CD14-positive monocyte (primary cell): ENCODE data around the gene MORN4. TPM values are rescaled to one million over a fixed set of nuclear protein-coding genes. Genes with fewer than 3 reads are reported as not detected.

ENCODE experiments used
- DNase-seq, 3 donors: peaks; one replicate each; pipeline ENCODE4 v3.0.0-alpha.2; 2011 to 2022
- H2AFZ ChIP-seq: 2 replicates; pipeline ENCODE4 v1.6.0; 2012; ENCODE audit warnings: mild to moderate bottlenecking, low read depth, low read length, inconsistent platforms; ENCODE audit not compliant: insufficient read depth, poor library complexity, severe bottlenecking
- H3K27ac ChIP-seq, 2 donors: 1 replicate in 1 of 2; 2 replicates in 1 of 2; pipeline ENCODE4 v1.5.1; 2012 to 2013; ENCODE audit warnings: low read length in 2 of 2, control low read depth in 1 of 2, inconsistent platforms in 1 of 2, low read depth in 1 of 2, mild to moderate bottlenecking in 1 of 2
- H3K27me3 ChIP-seq, 2 donors: one replicate each; pipeline versions ENCODE4 v1.6.0 to v1.6.1; 2011 to 2013; ENCODE audit warnings: low read length in 2 of 2; ENCODE audit not compliant: control insufficient read depth in 2 of 2, insufficient read depth in 2 of 2
- H3K36me3 ChIP-seq, 2 donors: replicated peaks in 1 of 2; 1 replicate in 1 of 2; 2 replicates in 1 of 2; pipeline versions ENCODE4 v1.5.1 to v1.6.1; 2012 to 2013; ENCODE audit warnings: low read length in 2 of 2, control low read depth in 1 of 2, inconsistent platforms in 1 of 2, mild to moderate bottlenecking in 1 of 2; ENCODE audit not compliant: insufficient read depth in 2 of 2, control insufficient read depth in 1 of 2
- H3K4me1 ChIP-seq, 2 donors: 1 replicate in 1 of 2; 2 replicates in 1 of 2; pipeline versions ENCODE4 v1.5.1 to v1.6.1; 2012 to 2013; ENCODE audit warnings: low read length in 2 of 2, control low read depth in 1 of 2, inconsistent platforms in 1 of 2, mild to moderate bottlenecking in 1 of 2, moderate library complexity in 1 of 2; ENCODE audit not compliant: insufficient read depth in 2 of 2, control insufficient read depth in 1 of 2
- H3K4me2 ChIP-seq: replicated peaks from 2 replicates; pipeline ENCODE3; 2012; ENCODE audit warnings: low read length, moderate library complexity, mild to moderate bottlenecking; ENCODE audit not compliant: poor library complexity, severe bottlenecking; ENCODE audit errors: extremely low read depth
- H3K4me3 ChIP-seq, 3 experiments: fragments of 200-600 bp in 1 of 3; sonication (generic) in 1 of 3; replicated peaks in 1 of 3; 1 replicate in 2 of 3; 2 replicates in 1 of 3; pipeline ENCODE4 v1.5.1; 2011 to 2013; ENCODE audit warnings: low read length in 3 of 3, mild to moderate bottlenecking in 3 of 3, control low read depth in 2 of 3, low read depth in 2 of 3, inconsistent platforms in 1 of 3, moderate library complexity in 1 of 3
- H3K79me2 ChIP-seq: 2 replicates; pipeline ENCODE4 v1.6.0; 2012; ENCODE audit warnings: mild to moderate bottlenecking, control low read depth, inconsistent platforms, low read length, moderate library complexity; ENCODE audit not compliant: insufficient read depth
- H3K9ac ChIP-seq: 2 replicates; pipeline ENCODE4 v1.6.0; 2017; ENCODE audit warnings: low read length, mild to moderate bottlenecking; ENCODE audit not compliant: insufficient read depth, poor library complexity, severe bottlenecking
- H3K9me3 ChIP-seq, 2 donors: replicated peaks in 1 of 2; 1 replicate in 1 of 2; 2 replicates in 1 of 2; pipeline versions ENCODE4 v1.5.1 to v1.6.1; 2012 to 2013; ENCODE audit warnings: low read length in 2 of 2, control low read depth in 1 of 2; ENCODE audit not compliant: control insufficient read depth in 1 of 2, insufficient read depth in 1 of 2
- H4K20me1 ChIP-seq: 2 replicates; pipeline ENCODE4 v1.6.0; 2012; ENCODE audit warnings: mild to moderate bottlenecking, low read length, control low read depth, moderate library complexity; ENCODE audit not compliant: insufficient read depth
- H3K27ac Mint-ChIP-seq, 7 donors: one replicate each; pipeline ENCODE4 v1.8.0; 2020; ENCODE audit warnings: mild to moderate bottlenecking in 7 of 7, mixed read lengths in 7 of 7, moderate library complexity in 6 of 7, inconsistent platforms in 2 of 7
- H3K27me3 Mint-ChIP-seq, 3 donors: one replicate each; pipeline ENCODE4 v1.8.0; 2021 to 2022; ENCODE audit warnings: low read depth in 3 of 3, mild to moderate bottlenecking in 3 of 3, mixed read lengths in 3 of 3, moderate library complexity in 3 of 3, inconsistent platforms in 1 of 3
- H3K36me3 Mint-ChIP-seq, 2 donors: one replicate each; pipeline ENCODE4 v1.8.0; 2020; ENCODE audit warnings: mixed read lengths in 2 of 2, inconsistent platforms in 1 of 2, mild to moderate bottlenecking in 1 of 2
- H3K4me1 Mint-ChIP-seq: one replicate; pipeline ENCODE4 v1.8.0; 2020; ENCODE audit warnings: mild to moderate bottlenecking, mixed read lengths
- H3K4me3 Mint-ChIP-seq, 2 donors: one replicate each; pipeline ENCODE4 v1.8.0; 2020; ENCODE audit warnings: mild to moderate bottlenecking in 2 of 2, mixed read lengths in 2 of 2, moderate library complexity in 1 of 2
- H3K9me3 Mint-ChIP-seq, 7 donors: one replicate each; pipeline ENCODE4 v1.8.0; 2020 to 2022; ENCODE audit warnings: mixed read lengths in 7 of 7, mild to moderate bottlenecking in 6 of 7, moderate library complexity in 6 of 7, inconsistent platforms in 2 of 7
- WGBS: methylation state at CpG from one replicate; pipeline ENCODE4 v1.1.5; 2013; ENCODE audit warnings: missing lambda C conversion rate; ENCODE audit not compliant: insufficient coverage; 5-methylcytosine and 5-hydroxymethylcytosine counted together
- intact Hi-C, 2 donors: fragments of 100-400 bp; cut with micrococcal nuclease; formaldehyde crosslinking; loops; one replicate each; pipeline versions ENCODE4 v1.15.0 to v1.15.1; 2023
- polyA plus RNA-seq, 3 donors: library from polyadenylated mRNA; depleted of rRNA in 1 of 3; unstranded in 2 of 3; stranded (reverse) in 1 of 3; fragments of 300-500 nt in 2 of 3; fragments of >200 nt in 1 of 3; fragmentation: Illumina TruSeq in 2 of 3; gene quantifications; 1 replicate in 2 of 3; 2 replicates in 1 of 3; pipeline ENCODE4 v1.2.3, GENCODE V29; 2012 to 2021
- TF ChIP-seq, protein P1 (sequence below): fragments of 200-600 bp; IDR thresholded peaks from one replicate; pipeline ENCODE4 v1.8.0; 2022; ENCODE audit warnings: antibody characterized with exemption, mild to moderate bottlenecking

The MORN4 gene
- polyA plus RNA-seq, 3 donors, result not detected

GRCh38 chr10:97567891-97568290 lies 65.4 kb downstream of the MORN4 start:
- Histone ChIP-seq H3K4me1 (no peaks in the 10 kb centered on the region), H3K79me2 (no peaks in the 10 kb centered on the region), H3K4me2 (no peak overlapping the region), H3K27ac (no peak overlapping the region), H4K20me1 (peaks cover 4% of the 10 kb centered on the region), H3K9ac (no peak overlapping the region), H3K27me3 (no peaks in the 10 kb centered on the region), H3K9me3 (no peaks in the 10 kb centered on the region), H3K36me3 (peaks cover 28 to 44% of the 10 kb centered on the region in 2 donors), H2AFZ (no peak overlapping the region), H3K4me3 (no peak overlapping the region)
- WGBS, result 98% methylated on average over 8 of the region's 15 CpGs
- no peak for DNase-seq
- TF ChIP-seq, protein P1, sequence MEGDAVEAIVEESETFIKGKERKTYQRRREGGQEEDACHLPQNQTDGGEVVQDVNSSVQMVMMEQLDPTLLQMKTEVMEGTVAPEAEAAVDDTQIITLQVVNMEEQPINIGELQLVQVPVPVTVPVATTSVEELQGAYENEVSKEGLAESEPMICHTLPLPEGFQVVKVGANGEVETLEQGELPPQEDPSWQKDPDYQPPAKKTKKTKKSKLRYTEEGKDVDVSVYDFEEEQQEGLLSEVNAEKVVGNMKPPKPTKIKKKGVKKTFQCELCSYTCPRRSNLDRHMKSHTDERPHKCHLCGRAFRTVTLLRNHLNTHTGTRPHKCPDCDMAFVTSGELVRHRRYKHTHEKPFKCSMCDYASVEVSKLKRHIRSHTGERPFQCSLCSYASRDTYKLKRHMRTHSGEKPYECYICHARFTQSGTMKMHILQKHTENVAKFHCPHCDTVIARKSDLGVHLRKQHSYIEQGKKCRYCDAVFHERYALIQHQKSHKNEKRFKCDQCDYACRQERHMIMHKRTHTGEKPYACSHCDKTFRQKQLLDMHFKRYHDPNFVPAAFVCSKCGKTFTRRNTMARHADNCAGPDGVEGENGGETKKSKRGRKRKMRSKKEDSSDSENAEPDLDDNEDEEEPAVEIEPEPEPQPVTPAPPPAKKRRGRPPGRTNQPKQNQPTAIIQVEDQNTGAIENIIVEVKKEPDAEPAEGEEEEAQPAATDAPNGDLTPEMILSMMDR, result no peak
- no peak overlapping the region for H3K27ac Mint-ChIP-seq
- H3K4me1 Mint-ChIP-seq, result no peaks in the 10 kb centered on the region
- peaks cover 0 to 2% (median 0%) of the 10 kb centered on the region in 3 donors for H3K27me3 Mint-ChIP-seq
- intact Hi-C loops, result no loop called here
- H3K36me3 Mint-ChIP-seq, result peaks cover 27 to 37% of the 10 kb centered on the region in 2 donors
- H3K9me3 Mint-ChIP-seq, result no peaks in the 10 kb centered on the region
- H3K4me3 Mint-ChIP-seq, result no peak overlapping the region

GRCh38 chr10:97566336-97566996 lies 66.8 kb downstream of the MORN4 start:
- Mint-ChIP-seq H3K27ac (no peak overlapping the region), H3K27me3 (no peaks in the 10 kb centered on the region)
- no CpG with 5 or more reads among the region's 2 CpGs for WGBS

More at GRCh38 chr10:97566336-97566996, 66.8 kb downstream of the MORN4 start:
- TF ChIP-seq, protein P1, result no peak
- no peak overlapping the region for H3K4me3 Mint-ChIP-seq
- H2AFZ ChIP-seq, result no peak overlapping the region
- no peak for DNase-seq
- peaks cover 27 to 37% of the 10 kb centered on the region in 2 donors for H3K36me3 Mint-ChIP-seq
- no peak overlapping the region for H3K9ac ChIP-seq
- peaks cover 0 to 5% of the 10 kb centered on the region in 2 donors for H3K9me3 ChIP-seq
- peaks cover 3 to 11% (median 6%) of the 10 kb centered on the region in 7 donors for H3K9me3 Mint-ChIP-seq
- intact Hi-C loops, result no loop called here
- no peaks in the 10 kb centered on the region for H3K4me1 Mint-ChIP-seq
- H3K36me3 ChIP-seq, result peaks cover 28 to 38% of the 10 kb centered on the region in 2 donors
- H3K4me1 ChIP-seq, result no peaks in the 10 kb centered on the region
- H3K79me2 ChIP-seq, result no peaks in the 10 kb centered on the region
- H4K20me1 ChIP-seq, result no peaks in the 10 kb centered on the region
- no peak overlapping the region for H3K27ac ChIP-seq
- H3K4me2 ChIP-seq, result no peak overlapping the region
- no peak overlapping the region for H3K4me3 ChIP-seq
- H3K27me3 ChIP-seq, result no peaks in the 10 kb centered on the region
